PC-9 (cell line): ENCODE data around the gene MASP1. TPM values are rescaled to one million over a fixed set of nuclear protein-coding genes. Genes with fewer than 3 reads are reported as not detected.

Source experiments
- BruUV-seq: library from RNA; stranded (reverse); fragments of 400-500 nt; replicated peaks from 2 replicates; lab custom pipeline; 2021; lab: Mats Ljungman, UMichigan
- CTCF ChIA-PET: fragments of 300-600 bp; sonication (Branson Sonifier 250); formaldehyde crosslinking; loops from one replicate; lab custom pipeline; 2022; ENCODE audit warnings: antibody characterized with exemption; lab: Charles Lee
- POLR2A ChIA-PET: fragments of 300-600 bp; sonication (Branson Sonifier 250); formaldehyde crosslinking; loops from one replicate; lab custom pipeline; 2022; ENCODE audit warnings: antibody characterized with exemption; ENCODE audit not compliant: unreplicated experiment; lab: Charles Lee
- DNase-seq, 2 experiments: peaks; one replicate each; pipeline versions ENCODE4 v3.0.0 to v3.0.0-alpha.2; 2015 to 2022; ENCODE audit warnings: mixed read lengths in 1 of 2
- H2AFZ ChIP-seq: fragments of 200-600 bp; sonication (generic); 2 replicates; pipeline ENCODE4 v1.8.1; 2017; ENCODE audit warnings: antibody characterized with exemption
- H3F3A ChIP-seq: fragments of 200-600 bp; sonication (generic); 2 replicates; pipeline ENCODE4 v1.8.1; 2017; ENCODE audit warnings: antibody characterized with exemption, mild to moderate bottlenecking, low read depth; ENCODE audit not compliant: insufficient read depth
- H3K27ac ChIP-seq: fragments of 200-600 bp; sonication (generic); 2 replicates; pipeline ENCODE4 v1.6.1; 2016; ENCODE audit warnings: mixed run types
- H3K27me3 ChIP-seq: fragments of 200-600 bp; sonication (generic); 2 replicates; pipeline ENCODE4 v1.6.1; 2016; ENCODE audit warnings: low read depth, mixed run types; ENCODE audit not compliant: insufficient read depth
- H3K36me3 ChIP-seq: fragments of 200-600 bp; sonication (generic); 2 replicates; pipeline ENCODE4 v1.6.1; 2016; ENCODE audit warnings: low read depth, mixed run types
- H3K4me1 ChIP-seq: fragments of 200-600 bp; sonication (generic); replicated peaks from 2 replicates; pipeline ENCODE4 v1.6.1; 2016; ENCODE audit warnings: mixed run types; ENCODE audit not compliant: insufficient read depth
- H3K4me2 ChIP-seq: fragments of 200-600 bp; sonication (generic); 2 replicates; pipeline ENCODE4 v1.6.1; 2017; ENCODE audit warnings: mixed run types
- H3K4me3 ChIP-seq: fragments of 200-600 bp; sonication (generic); 2 replicates; pipeline ENCODE4 v1.6.1; 2016; ENCODE audit warnings: mixed run types
- H3K79me2 ChIP-seq: fragments of 200-600 bp; sonication (generic); 2 replicates; pipeline ENCODE4 v1.6.1; 2017; ENCODE audit warnings: low read depth, mixed run types
- H3K9me2 ChIP-seq: fragments of 200-600 bp; sonication (generic); 2 replicates; pipeline ENCODE4 v1.8.1; 2017; ENCODE audit warnings: mild to moderate bottlenecking; ENCODE audit not compliant: insufficient read depth
- H3K9me3 ChIP-seq: fragments of 200-600 bp; sonication (generic); 2 replicates; pipeline ENCODE4 v1.8.1; 2016; ENCODE audit warnings: low read depth; ENCODE audit not compliant: insufficient read depth
- H4K20me1 ChIP-seq: fragments of 200-600 bp; sonication (generic); 2 replicates; pipeline ENCODE4 v1.8.1; 2017; ENCODE audit not compliant: insufficient read depth
- EZH2 ChIP-seq: fragments of 200-600 bp; sonication (generic); IDR thresholded peaks from 2 replicates; pipeline ENCODE4 v1.8.0; 2017; ENCODE audit warnings: antibody characterized with exemption, low read depth
- intact Hi-C: fragments of 100-400 bp; cut with micrococcal nuclease; formaldehyde crosslinking; loops from one replicate; pipeline ENCODE4 v1.10.0; 2022; ENCODE audit not compliant: unreplicated experiment
- total RNA-seq: library from RNA; stranded (reverse); gene quantifications from 2 replicates; pipeline ENCODE4 v1.2.3, GENCODE V29; 2021
- TF ChIP-seq, protein P1 (sequence below): fragments of 200-600 bp; sonication (generic); conservative IDR thresholded peaks from 2 replicates; pipeline ENCODE4 v1.6.1; 2017; ENCODE audit warnings: mixed run types, antibody characterized with exemption, mild to moderate bottlenecking, moderate library complexity

Gene MASP1
- total RNA-seq, 1 experiment from 2014 or later = not detected

DNA sequence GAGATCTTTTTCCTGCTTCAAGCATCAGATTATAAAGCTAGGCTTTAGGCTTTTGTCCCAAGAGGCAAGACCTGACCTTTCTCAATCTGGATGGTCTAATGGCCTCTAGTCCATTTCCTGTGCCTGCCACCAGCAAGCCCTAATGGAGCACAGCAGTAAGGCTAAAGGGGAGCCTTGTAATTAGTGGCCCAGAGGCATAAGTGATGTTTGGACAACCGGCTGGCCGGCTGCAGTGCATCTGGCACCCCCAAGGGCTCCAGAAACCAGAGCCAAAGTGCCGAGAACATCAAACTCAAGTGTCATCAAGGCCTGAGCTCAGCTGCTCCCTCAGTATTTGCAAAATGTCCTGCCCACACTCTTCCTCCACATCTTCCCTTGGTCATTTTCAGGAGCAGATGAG is 44.8 kb upstream of the MASP1 start:
- Histone ChIP-seq H3K4me3 (no peak overlapping the region), H3K27me3 (peaks cover 84% of the 10 kb centered on the region), H3K4me2 (no peak overlapping the region), H3F3A (no peaks in the 10 kb centered on the region), H3K36me3 (no peaks in the 10 kb centered on the region), H3K4me1 (no peaks in the 10 kb centered on the region), H3K9me2 (no peaks in the 10 kb centered on the region), H3K27ac (no peak overlapping the region), H4K20me1 (no peaks in the 10 kb centered on the region), H3K9me3 (no peaks in the 10 kb centered on the region), H2AFZ (no peak overlapping the region), H3K79me2 (no peaks in the 10 kb centered on the region)
- intact Hi-C loops = no loop called here
- TF ChIP-seq, protein P1, sequence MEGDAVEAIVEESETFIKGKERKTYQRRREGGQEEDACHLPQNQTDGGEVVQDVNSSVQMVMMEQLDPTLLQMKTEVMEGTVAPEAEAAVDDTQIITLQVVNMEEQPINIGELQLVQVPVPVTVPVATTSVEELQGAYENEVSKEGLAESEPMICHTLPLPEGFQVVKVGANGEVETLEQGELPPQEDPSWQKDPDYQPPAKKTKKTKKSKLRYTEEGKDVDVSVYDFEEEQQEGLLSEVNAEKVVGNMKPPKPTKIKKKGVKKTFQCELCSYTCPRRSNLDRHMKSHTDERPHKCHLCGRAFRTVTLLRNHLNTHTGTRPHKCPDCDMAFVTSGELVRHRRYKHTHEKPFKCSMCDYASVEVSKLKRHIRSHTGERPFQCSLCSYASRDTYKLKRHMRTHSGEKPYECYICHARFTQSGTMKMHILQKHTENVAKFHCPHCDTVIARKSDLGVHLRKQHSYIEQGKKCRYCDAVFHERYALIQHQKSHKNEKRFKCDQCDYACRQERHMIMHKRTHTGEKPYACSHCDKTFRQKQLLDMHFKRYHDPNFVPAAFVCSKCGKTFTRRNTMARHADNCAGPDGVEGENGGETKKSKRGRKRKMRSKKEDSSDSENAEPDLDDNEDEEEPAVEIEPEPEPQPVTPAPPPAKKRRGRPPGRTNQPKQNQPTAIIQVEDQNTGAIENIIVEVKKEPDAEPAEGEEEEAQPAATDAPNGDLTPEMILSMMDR = no peak
- TF ChIP-seq EZH2 = no peak
- no TSS peak for BruUV-seq
- ChIA-PET CTCF (interaction anchor here (0.5 kb wide), 1 partner anchor 346 kb away, joined by 9 read pairs; no protein-coding TSS in a partner anchor), POLR2A (no interaction called here)
- DNase-seq = no peak

DNA sequence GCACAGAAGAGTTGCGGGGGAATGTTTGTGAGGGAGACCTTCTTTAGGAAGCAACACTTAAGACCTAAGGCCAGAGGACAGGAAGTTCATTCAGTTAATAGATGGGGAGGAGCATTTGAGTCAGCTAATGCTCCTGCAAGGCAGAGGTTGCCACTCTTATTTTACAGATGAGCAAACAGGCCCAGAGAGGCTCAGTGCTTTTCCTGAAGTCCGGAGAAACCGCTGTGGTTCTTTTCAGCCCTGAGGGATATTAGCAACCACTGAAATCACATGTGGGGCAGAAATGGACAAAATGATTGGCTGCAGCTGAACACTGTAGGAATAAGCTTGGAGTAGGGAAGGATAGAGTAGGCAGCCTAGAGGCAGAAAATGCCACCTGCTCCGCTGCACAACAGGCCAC is 43.4 kb upstream of the MASP1 start:
- ChIA-PET CTCF (no interaction called here), POLR2A (no interaction called here)
- no peak overlapping the region for H3K4me3 ChIP-seq
- H4K20me1 ChIP-seq = no peaks in the 10 kb centered on the region
- no TSS peak for BruUV-seq
- no peak overlapping the region for H3K27ac ChIP-seq
- H3K27me3 ChIP-seq = peaks cover 87% of the 10 kb centered on the region
- no peak overlapping the region for H3K4me2 ChIP-seq
- no peak for DNase-seq
- H3K36me3 ChIP-seq = no peaks in the 10 kb centered on the region
- no peak overlapping the region for H2AFZ ChIP-seq
- H3K9me3 ChIP-seq = no peaks in the 10 kb centered on the region
- no peaks in the 10 kb centered on the region for H3K9me2 ChIP-seq
- H3K79me2 ChIP-seq = no peaks in the 10 kb centered on the region
- intact Hi-C loops = no loop called here
- no peaks in the 10 kb centered on the region for H3F3A ChIP-seq
- no peaks in the 10 kb centered on the region for H3K4me1 ChIP-seq
- no peak for TF ChIP-seq EZH2
- TF ChIP-seq, protein P1 = no peak

DNA sequence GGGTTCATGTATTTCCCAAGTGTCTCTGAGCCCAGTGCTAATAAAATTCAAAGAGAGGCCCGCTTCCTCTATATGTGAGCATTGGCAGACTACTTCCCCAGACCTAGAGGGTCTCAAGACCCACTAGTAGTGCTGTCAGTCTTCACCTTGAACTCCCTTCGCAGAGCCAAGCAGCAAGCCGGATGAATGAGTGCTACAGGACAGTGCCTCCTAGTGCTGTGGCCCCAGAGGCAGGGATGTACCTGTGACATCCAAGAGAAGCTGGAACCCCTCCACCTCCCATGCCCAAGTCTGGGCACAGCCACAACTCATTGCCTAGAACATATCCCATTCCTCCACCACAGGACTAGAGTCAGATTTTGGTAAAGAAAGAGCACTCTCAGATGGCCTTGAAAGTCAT is 37.2 kb upstream of the MASP1 start:
- H3K4me3 ChIP-seq = no peak overlapping the region
- H3K27ac ChIP-seq = no peak overlapping the region
- TF ChIP-seq EZH2 = no peak
- TF ChIP-seq, protein P1 = no peak
- no peaks in the 10 kb centered on the region for H3K9me2 ChIP-seq
- H3K9me3 ChIP-seq = no peaks in the 10 kb centered on the region
- intact Hi-C loops = no loop called here
- ChIA-PET CTCF (no interaction called here), POLR2A (no interaction called here)
- H3K79me2 ChIP-seq = no peaks in the 10 kb centered on the region
- no peak overlapping the region for H3K4me2 ChIP-seq
- no peaks in the 10 kb centered on the region for H3F3A ChIP-seq
- H3K27me3 ChIP-seq = peaks cover 87% of the 10 kb centered on the region
- no peak for DNase-seq
- no peaks in the 10 kb centered on the region for H3K4me1 ChIP-seq
- BruUV-seq = no TSS peak
- no peak overlapping the region for H2AFZ ChIP-seq
- H3K36me3 ChIP-seq = no peaks in the 10 kb centered on the region
- H4K20me1 ChIP-seq = no peaks in the 10 kb centered on the region
